Measurements from ENCODE around the gene MAGI2.
"Not testable (repeated sequence)": the region's sequence is repeated elsewhere in the genome, so short reads cannot be mapped to it uniquely, and the experiment has no call there.

Gene MAGI2

GRCh38 chr7:79091661-79092060 is 361.8 kb downstream of the MAGI2 start:
- DNase-seq (ENCODE audit: extremely low spot score, insufficient read length, low read depth), result no peak

GRCh38 chr7:79091011-79091410 is 362.5 kb downstream of the MAGI2 start:
- DNase-seq (ENCODE audit: extremely low spot score, insufficient read length, low read depth), result no peak
- no peak for FAIRE-seq

More at GRCh38 chr7:79091661-79092060, 361.8 kb downstream of the MAGI2 start:
- FAIRE-seq, result no peak

- FAIRE-seq (no peak), DNase-seq (ENCODE audit: extremely low spot score, insufficient read length, low read depth) (no peak)
Observed at GRCh38 chr7:79090543-79090942, 362.9 kb downstream of the MAGI2 start.

- DNase-seq (ENCODE audit: extremely low spot score, insufficient read length, low read depth), result no peak
- no peak for FAIRE-seq
Observed at GRCh38 chr7:79084423-79084822, 369.0 kb downstream of the MAGI2 start.

GRCh38 chr7:79079919-79080554 is 373.4 kb downstream of the MAGI2 start:
- no peak for DNase-seq (ENCODE audit: extremely low spot score, insufficient read length, low read depth)
- FAIRE-seq, result no peak

- DNase-seq (ENCODE audit: extremely low spot score, insufficient read length, low read depth), result no peak
- no peak for FAIRE-seq
Observed at GRCh38 chr7:79078273-79078672, 375.2 kb downstream of the MAGI2 start.

- not testable (repeated sequence) for FAIRE-seq
Observed at GRCh38 chr7:79071187-79071586, 382.3 kb downstream of the MAGI2 start.

GRCh38 chr7:79064187-79064823 is 389.2 kb downstream of the MAGI2 start:
- no peak for FAIRE-seq

More at GRCh38 chr7:79071187-79071586, 382.3 kb downstream of the MAGI2 start:
- not testable (repeated sequence) for DNase-seq (ENCODE audit: extremely low spot score, insufficient read length, low read depth)

GRCh38 chr7:79063019-79063698 is 390.3 kb downstream of the MAGI2 start:
- FAIRE-seq (no peak), DNase-seq (ENCODE audit: extremely low spot score, insufficient read length, low read depth) (no peak)

More at GRCh38 chr7:79064187-79064823, 389.2 kb downstream of the MAGI2 start:
- DNase-seq (ENCODE audit: extremely low spot score, insufficient read length, low read depth), result no peak

GRCh38 chr7:79060498-79060897 is 393.0 kb downstream of the MAGI2 start:
- DNase-seq (ENCODE audit: extremely low spot score, insufficient read length, low read depth) (no peak), FAIRE-seq (no peak)

GRCh38 chr7:79055722-79056415 is 397.6 kb downstream of the MAGI2 start:
- no peak for FAIRE-seq
- no peak for DNase-seq (ENCODE audit: extremely low spot score, insufficient read length, low read depth)

GRCh38 chr7:79051915-79052314 is 401.6 kb downstream of the MAGI2 start:
- no peak for DNase-seq (ENCODE audit: extremely low spot score, insufficient read length, low read depth)
- no peak for FAIRE-seq

GRCh38 chr7:79050603-79051002 is 402.9 kb downstream of the MAGI2 start:
- no peak for DNase-seq (ENCODE audit: extremely low spot score, insufficient read length, low read depth)
- no peak for FAIRE-seq

GRCh38 chr7:79046061-79046460 is 407.4 kb downstream of the MAGI2 start:
- no peak for DNase-seq (ENCODE audit: extremely low spot score, insufficient read length, low read depth)
- FAIRE-seq, result no peak

GRCh38 chr7:79037001-79037400 is 416.5 kb downstream of the MAGI2 start:
- no peak for FAIRE-seq
- DNase-seq (ENCODE audit: extremely low spot score, insufficient read length, low read depth), result no peak

GRCh38 chr7:79036356-79036755 is 417.1 kb downstream of the MAGI2 start:
- DNase-seq (ENCODE audit: extremely low spot score, insufficient read length, low read depth) (no peak), FAIRE-seq (no peak)

- FAIRE-seq (no peak), DNase-seq (ENCODE audit: extremely low spot score, insufficient read length, low read depth) (no peak)
Observed at GRCh38 chr7:79035858-79036257, 417.6 kb downstream of the MAGI2 start.

- no peak for FAIRE-seq
Observed at GRCh38 chr7:79034730-79035129, 418.7 kb downstream of the MAGI2 start.

GRCh38 chr7:79019711-79020110 is 433.8 kb downstream of the MAGI2 start:
- FAIRE-seq; DNase-seq (ENCODE audit: extremely low spot score, insufficient read length, low read depth): not testable (repeated sequence)

More at GRCh38 chr7:79034730-79035129, 418.7 kb downstream of the MAGI2 start:
- no peak for DNase-seq (ENCODE audit: extremely low spot score, insufficient read length, low read depth)

GRCh38 chr7:79011921-79012320 is 441.5 kb downstream of the MAGI2 start:
- FAIRE-seq (no peak), DNase-seq (ENCODE audit: extremely low spot score, insufficient read length, low read depth) (no peak)

All from GM18507 (cell line).